GM21825 (cell line): ENCODE results near the gene DCST1.
"Not testable (repeated sequence)": the region's sequence is repeated elsewhere in the genome, so short reads cannot be mapped to it uniquely, and the experiment has no call there.

ENCODE experiments used
- ATAC-seq: cut with Tn5 transposase; IDR thresholded peaks from one replicate; pipeline ENCODE4 v1.9.1; 2021; ENCODE audit warnings: mild to moderate bottlenecking, moderate library complexity; ENCODE audit not compliant: unreplicated experiment

DCST1 gene

DNA sequence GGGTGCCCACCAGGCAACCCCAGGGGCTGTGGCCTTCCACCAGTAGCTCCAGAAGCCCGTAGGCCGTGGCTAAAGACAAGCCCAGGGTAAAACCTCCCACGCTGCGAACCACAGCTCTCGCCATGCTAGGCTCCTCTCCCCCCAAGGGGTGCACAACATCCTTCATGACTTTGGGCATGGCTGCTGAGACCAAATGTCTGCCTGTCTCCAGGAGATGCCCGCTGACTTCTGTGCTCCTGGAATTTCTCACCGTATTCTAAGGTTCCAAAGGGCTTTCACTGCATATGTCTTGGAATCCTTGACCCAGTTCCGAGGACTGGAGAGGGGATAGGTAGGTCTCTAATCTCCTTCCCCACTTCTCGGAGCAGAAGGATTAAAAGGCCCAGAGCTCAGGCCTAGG, at the start of gene DCST1, which contains the start of gene DCST2:
TSS of gene DCST1 (plus strand) at position 301 of the 400 bp plus-strand sequence. CDS start 213 bp downstream, outside the sequence.
TSS of gene DCST2 (minus strand) at position 258 of the 400 bp plus-strand sequence. CDS start at position 178, 80 bp downstream.
- no peak for ATAC-seq

DNA sequence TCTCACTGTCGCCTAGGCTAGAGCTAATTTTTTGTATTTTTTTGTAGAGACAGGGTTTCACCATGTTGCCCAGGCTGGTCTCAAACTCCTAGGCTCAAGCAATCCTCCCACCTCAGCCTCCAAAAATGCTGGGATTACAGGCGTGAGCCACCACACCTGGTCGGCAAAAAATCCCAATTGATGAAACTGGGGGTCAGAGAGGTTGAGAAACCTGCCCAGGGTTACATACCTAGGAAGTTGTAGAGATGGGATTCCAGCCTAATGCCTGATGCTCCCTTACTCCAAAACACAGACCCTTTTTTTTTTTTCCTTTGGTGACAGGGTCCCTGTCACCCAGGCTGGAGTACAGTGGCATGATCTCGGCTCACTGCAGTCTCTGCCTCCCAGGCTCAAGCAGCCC, 46.9 kb upstream of the DCST1 start:
- ATAC-seq, result not testable (repeated sequence)

- ATAC-seq, result no peak
These were observed 46.3 kb upstream of the DCST1 start for GRCh38 chr1:154987326-154987725.

GRCh38 chr1:154988058-154988954, 45.3 kb upstream of the DCST1 start:
- ATAC-seq, result no peak

DNA sequence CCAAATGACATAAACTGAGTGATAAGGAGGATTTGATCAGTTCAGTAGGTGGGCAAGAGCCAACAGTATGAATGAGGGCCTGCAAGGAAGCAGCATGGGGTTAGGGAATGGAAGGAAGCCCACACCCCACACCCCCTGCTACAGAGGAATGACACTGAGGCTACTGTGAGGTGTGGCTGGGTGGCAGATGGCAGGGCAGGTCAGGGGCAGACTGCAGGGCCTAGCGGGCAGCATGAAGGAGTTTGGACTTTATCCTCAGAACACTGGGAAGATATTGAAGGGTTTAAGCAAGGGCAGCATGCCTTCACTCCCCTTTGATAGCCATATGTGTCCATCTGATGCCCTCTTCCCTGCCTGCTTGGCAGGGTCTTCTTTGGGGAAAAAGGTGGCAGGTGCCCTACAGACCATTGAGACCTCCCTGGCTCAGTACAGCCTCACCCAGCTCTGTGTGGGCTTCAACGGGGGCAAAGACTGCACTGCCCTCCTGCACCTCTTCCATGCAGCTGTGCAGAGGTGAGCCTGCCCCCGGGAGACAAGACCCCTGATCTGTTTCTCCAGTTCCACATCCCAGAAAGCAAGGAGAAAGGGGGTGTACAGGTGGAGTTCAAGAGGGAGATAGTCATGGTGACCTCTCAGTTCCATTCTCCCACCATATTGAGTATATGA, 44.3 kb upstream of the DCST1 start:
- no peak for ATAC-seq

DNA sequence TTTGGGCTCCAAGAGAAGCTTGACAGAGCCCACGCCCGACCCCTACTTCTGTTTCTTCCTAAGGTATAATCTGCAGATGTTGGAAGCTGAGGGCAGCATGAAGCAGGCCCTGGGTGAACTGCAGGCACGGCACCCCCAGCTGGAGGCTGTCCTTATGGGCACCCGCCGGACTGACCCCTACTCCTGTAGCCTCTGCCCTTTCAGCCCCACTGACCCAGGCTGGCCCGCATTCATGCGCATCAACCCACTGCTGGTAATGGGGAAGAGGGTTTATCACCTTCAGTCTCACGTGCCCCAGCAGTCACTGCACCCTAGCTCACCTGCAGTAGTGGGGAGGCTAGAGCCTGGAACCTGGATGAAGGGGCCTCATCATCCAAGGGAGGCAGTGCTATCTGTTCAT, 43.3 kb upstream of the DCST1 start:
- no peak for ATAC-seq

DNA sequence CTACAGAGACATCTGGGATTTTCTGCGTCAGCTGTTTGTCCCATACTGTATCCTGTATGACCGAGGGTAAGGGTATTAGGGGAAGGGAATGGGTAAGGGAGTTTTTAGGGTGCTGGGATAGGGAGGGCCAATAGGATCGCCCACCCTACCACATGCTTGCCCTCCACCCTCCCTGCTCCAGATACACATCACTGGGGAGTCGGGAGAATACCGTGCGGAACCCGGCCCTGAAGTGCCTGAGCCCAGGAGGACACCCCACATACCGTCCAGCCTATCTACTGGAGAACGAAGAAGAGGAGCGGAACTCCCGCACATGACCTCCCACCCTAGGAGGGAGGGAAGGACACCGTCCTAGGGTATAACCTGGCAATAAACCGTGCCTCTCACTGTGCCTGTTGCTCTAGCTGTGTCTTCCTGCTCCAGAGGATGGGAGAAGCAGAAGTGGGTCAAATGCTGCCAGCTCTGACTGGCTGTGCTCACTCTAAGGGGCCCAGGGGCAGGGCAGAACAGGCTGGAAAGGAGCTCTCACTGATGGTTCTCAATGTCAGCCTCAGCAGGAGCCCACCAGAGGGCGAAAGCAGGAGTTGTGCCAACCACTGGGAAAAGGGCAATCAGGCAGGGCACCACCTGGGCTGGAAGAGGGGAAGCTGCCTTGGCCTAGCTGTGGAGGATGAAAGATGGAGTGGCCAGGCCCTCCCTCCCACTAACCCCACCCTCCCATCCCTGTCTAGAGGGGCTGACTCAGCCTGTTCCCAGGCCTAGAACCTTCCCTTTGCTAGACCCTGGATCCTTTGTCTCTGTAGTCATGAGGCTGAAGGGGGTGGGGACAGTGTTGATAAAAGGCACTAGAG, 40.7 kb upstream of the DCST1 start:
- ATAC-seq, result no peak

GRCh38 chr1:154993572-154994268, 39.9 kb upstream of the DCST1 start, which contains the start of gene LENEP:
TSS of gene LENEP (plus strand) at chr1:154993586. CDS start at chr1:154993608, 22 bp downstream.
- ATAC-seq, result no peak

DNA sequence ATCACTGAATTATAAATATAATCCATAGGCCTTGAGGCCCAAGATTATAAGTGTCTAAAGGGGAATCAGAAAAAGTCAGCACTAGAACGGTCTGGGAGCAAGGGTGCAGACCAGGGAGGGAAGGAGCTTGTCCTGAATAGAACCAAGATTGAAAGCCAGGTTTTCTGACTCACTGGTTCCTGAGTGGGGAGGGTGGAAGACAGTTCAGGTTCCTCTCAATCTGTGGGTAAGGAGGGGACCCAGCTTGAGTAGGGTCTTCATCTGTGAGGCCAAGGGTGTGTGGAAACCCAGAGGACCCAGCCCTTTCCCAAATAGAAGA, 39.4 kb upstream of the DCST1 start:
- ATAC-seq, result no peak

DNA sequence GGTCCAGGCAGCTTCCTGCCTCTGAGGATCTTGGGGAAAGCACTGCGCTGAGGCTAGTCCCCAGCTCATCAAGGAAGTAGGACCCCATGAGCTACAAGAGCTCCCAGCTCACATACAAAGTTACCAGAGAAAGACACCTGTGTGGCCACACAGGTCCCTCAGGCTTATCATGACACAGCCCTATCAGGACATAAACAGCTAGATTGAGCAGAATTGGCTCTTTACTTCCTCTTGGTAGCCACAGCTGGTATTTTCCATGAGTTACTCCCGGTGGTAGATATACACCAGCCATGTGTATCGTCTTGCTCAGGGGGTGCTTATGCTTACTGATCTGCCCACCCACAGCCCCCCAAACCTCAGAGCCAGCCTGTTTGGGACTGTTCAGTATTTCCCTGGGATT, 39.0 kb upstream of the DCST1 start:
- ATAC-seq, result no peak

- not testable (repeated sequence) for ATAC-seq
These were observed 38.2 kb upstream of the DCST1 start for GRCh38 chr1:154995301-154995983.

- ATAC-seq, result no peak
These were observed 36.5 kb upstream of the DCST1 start for GRCh38 chr1:154996966-154997701.

- ATAC-seq, result no peak
These were observed 35.3 kb upstream of the DCST1 start for GRCh38 chr1:154998201-154998780.

DNA sequence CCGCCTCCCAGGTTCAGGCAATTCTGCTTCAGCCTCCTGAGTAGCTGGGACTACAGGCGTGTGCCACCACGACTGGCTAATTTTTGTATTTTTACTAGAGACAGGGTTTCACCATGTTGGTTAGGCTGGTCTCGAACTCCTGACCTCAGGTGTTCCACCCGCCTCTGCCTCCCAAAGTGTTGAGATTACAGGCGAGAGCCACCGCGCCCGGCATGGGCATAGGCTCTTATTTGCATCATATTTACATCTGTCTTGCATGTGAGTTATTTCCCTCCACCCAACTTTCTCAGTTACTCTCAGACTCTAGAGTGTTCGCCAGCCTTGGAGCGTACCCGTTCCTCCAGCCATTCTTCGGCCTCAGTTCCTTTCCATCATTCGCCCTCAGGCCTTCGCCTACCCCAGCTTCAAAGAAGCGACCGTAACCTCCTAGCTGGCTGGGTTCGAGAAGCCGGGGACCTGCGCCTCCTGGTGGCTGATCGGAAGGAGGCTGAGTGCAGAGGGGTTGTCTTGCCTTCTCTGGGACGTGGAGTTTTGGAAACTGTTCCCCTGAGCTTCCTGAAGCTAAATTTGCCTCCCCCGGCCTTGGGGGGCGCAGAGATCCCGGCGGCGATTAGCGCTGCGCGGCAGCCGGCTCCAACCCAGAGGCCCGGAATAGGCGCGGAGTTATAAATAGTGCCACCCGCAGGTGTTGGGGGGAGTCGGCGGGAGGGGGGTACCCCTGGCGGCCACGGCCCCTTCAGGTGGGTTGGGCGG, 34.6 kb upstream of the DCST1 start:
- no peak for ATAC-seq

DNA sequence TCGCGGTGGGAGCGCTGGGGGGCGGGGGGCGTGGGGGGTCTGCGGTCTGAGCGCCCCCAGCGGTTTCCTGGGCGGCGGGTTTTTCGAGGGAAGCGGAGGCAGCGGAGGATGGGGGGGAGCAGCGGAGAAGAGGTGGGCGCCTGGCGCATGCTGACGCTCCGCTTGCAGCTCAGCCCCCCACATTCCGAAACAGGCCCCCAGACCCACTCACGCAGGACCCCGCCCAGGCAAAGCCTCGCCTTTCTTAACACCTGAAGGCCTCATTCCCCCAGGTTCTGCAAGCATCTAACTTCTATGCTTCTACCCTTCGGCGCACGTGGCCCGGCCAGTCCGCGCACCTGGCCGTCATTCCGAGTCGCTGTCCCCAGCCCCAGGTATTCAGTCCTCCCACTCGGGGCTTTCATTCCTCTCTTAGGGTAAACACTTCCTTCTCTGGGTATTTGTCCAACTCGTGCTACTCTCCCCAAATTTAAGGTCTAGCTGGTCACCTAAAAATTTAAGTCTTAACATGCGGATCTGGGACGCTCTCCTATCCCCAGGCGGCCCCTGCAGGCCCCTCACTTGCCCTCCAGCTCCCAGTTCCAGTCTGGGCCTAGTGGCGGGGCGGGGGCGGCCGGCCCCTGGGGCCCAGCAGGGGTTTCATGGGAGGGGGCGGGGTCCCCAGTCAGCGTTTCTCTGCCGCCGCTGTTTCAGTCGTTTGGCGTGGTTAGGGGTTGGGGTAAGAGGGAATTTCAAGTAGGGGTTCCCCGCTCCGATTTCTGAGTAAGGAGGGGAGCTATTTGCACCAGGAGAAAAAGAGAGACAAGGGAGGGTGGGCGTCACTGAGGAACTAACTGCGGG, 33.8 kb upstream of the DCST1 start:
- ATAC-seq, result no peak

DNA sequence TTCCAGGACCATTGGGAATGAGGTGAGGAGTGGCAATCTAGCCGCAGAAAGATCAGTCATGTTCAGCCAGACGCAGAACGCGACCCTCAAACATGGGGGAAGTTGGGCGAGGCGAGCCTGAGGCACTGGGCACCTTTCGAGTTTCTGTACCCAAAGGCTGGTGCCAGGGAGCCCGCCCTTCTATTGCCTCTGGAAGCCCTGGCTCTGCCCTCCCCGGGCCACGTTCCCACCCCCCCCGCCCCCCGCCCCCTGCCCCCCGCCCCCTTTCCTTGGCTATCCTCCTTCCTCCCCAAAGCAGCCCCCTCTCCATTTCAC, 33.3 kb upstream of the DCST1 start:
- no peak for ATAC-seq

GRCh38 chr1:155000726-155001424, 32.7 kb upstream of the DCST1 start:
- ATAC-seq, result peak; percentile 35
